IPS-15b (cell line): ENCODE data around the gene RAB5IF.

Experiments used
- H3K27me3 ChIP-seq: one replicate; pipeline ENCODE4 v1.6.1; 2013; ENCODE audit warnings: low read length; ENCODE audit not compliant: control insufficient read depth, insufficient read depth
- H3K36me3 ChIP-seq: one replicate; pipeline ENCODE4 v1.6.1; 2013; ENCODE audit warnings: low read length; ENCODE audit not compliant: control insufficient read depth, insufficient read depth
- H3K4me1 ChIP-seq: one replicate; pipeline ENCODE4 v1.6.1; 2013; ENCODE audit warnings: mild to moderate bottlenecking, low read length; ENCODE audit not compliant: control insufficient read depth, insufficient read depth
- H3K4me3 ChIP-seq: one replicate; pipeline ENCODE4 v1.5.1; 2013; ENCODE audit warnings: low read depth, low read length
- H3K9ac ChIP-seq: one replicate; pipeline ENCODE4 v1.6.1; 2013; ENCODE audit warnings: low read depth, mild to moderate bottlenecking, low read length
- H3K9me3 ChIP-seq: one replicate; pipeline ENCODE4 v1.6.1; 2013; ENCODE audit warnings: mild to moderate bottlenecking, low read length; ENCODE audit not compliant: control insufficient read depth, insufficient read depth

Gene RAB5IF

GRCh38 chr20:36573798-36574365, 31.7 kb upstream of the RAB5IF start:
- peaks cover 6% of the 10 kb centered on the region for H3K4me1 ChIP-seq
- peaks cover 5% of the 10 kb centered on the region for H3K36me3 ChIP-seq
- no peaks in the 10 kb centered on the region for H3K27me3 ChIP-seq
- H3K9ac ChIP-seq: no peak overlapping the region
- no peaks in the 10 kb centered on the region for H3K9me3 ChIP-seq
- H3K4me3 ChIP-seq: peak overlapping the region; percentile 55

DNA sequence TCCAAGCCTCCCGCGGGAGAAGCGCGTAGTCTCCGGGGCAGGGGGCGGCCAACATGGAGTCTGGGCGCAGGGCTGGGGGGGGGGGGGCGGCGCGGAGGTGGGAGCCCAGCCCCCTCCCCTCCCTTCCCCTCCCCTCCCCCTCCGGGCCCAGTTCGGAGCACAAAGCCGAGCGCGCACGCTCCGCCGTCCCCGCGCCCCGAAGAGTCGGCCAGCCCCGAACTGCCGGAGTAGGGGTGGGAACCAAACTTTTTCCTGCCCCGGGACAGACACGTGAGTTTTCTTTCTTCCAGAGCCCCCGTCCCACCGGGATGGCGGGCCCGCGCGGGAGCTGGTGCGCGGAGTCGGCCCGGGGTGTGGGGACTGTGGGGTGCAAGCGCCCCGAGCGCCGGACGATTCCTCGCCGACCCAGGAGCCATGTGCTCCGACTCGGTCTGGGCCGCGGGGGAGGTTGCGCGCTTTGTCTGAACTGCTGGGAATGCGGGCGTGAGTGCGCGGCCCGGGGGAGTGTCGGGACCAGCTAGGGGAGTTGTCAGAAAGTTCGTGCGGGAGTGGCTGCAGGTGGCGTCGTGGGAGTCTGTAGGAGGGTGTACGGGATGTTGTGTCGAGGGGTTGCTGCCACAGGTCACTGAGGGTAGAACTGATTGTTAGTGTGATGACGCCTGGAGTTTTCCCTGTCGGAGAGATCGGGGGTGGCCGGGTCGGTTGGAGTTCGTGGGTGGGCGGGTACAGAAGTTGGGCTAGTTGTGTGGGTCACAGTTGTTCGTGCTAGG, 31.0 kb upstream of the RAB5IF start:
- Histone ChIP-seq H3K9ac (peak overlapping the region; percentile 56), H3K9me3 (no peaks in the 10 kb centered on the region), H3K27me3 (no peaks in the 10 kb centered on the region), H3K36me3 (peaks cover 10% of the 10 kb centered on the region), H3K4me1 (peaks cover 5% of the 10 kb centered on the region), H3K4me3 (peak overlapping the region; percentile 78)

DNA sequence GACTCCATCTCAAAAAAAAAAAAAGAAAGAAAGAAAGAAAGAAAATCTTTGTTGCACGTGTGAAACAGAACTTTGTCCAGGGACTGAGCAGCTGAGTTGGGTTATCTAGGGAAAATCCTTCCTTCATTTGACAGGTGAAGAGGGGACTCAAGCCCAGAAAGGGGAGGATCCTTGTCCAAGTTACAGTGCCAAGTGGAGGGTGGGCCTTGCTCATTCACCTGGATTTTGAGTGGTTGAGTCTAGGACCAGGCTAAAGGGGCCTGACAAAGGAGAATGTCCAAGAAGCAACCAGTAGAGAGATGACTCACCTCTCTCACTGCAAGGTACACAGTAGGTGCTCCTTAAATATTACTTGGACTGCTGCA, 29.5 kb upstream of the RAB5IF start:
- H3K36me3 ChIP-seq: peaks cover 21% of the 10 kb centered on the region
- no peak overlapping the region for H3K4me3 ChIP-seq
- H3K9ac ChIP-seq: no peak overlapping the region
- no peaks in the 10 kb centered on the region for H3K9me3 ChIP-seq
- no peaks in the 10 kb centered on the region for H3K27me3 ChIP-seq
- no peaks in the 10 kb centered on the region for H3K4me1 ChIP-seq

DNA sequence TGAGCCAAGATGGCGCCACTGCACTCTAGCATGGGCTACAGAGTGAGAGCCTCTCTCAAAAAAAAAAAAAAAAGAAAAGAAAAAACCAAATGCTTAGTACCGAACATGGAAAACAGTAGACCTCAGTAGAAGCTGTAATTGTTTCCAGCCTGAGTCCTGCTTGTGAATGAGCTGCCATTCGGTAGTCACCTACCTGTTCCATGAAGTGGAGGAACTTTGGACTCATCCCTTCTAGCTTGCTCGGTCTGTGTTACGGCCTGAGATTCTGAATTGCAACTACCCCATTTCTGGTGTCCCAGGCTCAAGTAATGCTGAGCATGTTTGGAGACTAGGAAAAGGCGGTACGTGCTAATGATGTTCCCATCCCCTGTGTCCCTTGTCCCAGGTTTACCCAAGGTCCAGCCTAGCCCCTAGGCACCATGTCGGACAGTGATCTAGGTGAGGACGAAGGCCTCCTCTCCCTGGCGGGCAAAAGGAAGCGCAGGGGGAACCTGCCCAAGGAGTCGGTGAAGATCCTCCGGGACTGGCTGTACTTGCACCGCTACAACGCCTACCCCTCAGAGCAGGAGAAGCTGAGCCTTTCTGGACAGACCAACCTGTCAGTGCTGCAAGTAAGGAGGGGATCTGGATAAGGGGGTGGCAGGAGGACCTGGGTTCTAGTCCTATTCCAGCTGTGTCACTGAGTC, 27.1 kb upstream of the RAB5IF start:
- Histone ChIP-seq H3K9ac (no peak overlapping the region), H3K27me3 (no peaks in the 10 kb centered on the region), H3K4me3 (no peak overlapping the region), H3K9me3 (no peaks in the 10 kb centered on the region), H3K4me1 (no peaks in the 10 kb centered on the region), H3K36me3 (peaks cover 32% of the 10 kb centered on the region)

GRCh38 chr20:36579996-36580545, 25.5 kb upstream of the RAB5IF start:
- Histone ChIP-seq H3K27me3 (no peaks in the 10 kb centered on the region), H3K36me3 (peaks cover 32% of the 10 kb centered on the region), H3K4me1 (peaks cover 8% of the 10 kb centered on the region), H3K9ac (no peak overlapping the region), H3K4me3 (no peak overlapping the region), H3K9me3 (no peaks in the 10 kb centered on the region)

GRCh38 chr20:36582322-36582721, 23.3 kb upstream of the RAB5IF start:
- Histone ChIP-seq H3K36me3 (peaks cover 32% of the 10 kb centered on the region), H3K9ac (no peak overlapping the region), H3K27me3 (no peaks in the 10 kb centered on the region), H3K9me3 (no peaks in the 10 kb centered on the region), H3K4me1 (peaks cover 23% of the 10 kb centered on the region), H3K4me3 (no peak overlapping the region)

- peaks cover 32% of the 10 kb centered on the region for H3K36me3 ChIP-seq
These were observed 22.8 kb upstream of the RAB5IF start for GRCh38 chr20:36582821-36583220.

DNA sequence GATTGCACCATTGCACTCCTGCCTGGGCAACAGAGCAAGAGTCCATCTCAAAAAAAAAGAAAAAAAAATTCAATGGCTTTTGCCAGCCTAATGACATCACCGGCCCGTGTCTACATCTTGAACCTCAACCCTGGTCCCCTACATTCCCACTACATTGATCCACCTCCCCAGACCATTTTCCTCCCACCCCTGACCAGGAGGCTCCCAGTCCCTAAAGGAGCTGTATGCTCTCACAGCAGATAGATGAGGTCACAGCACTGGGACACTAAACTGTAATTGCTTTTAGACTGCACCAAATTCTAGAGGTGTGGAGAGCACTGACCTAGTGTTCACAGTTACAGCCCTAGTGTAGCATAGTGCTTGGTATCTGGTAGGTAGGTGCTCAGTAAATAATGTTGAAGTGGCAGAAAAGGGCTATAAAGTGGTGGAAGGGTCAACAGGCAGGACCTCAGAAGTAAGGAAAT, 21.5 kb upstream of the RAB5IF start:
- peaks cover 25% of the 10 kb centered on the region for H3K36me3 ChIP-seq
- peak overlapping the region; percentile 39 for H3K9ac ChIP-seq
- no peak overlapping the region for H3K4me3 ChIP-seq
- H3K9me3 ChIP-seq: no peaks in the 10 kb centered on the region
- H3K27me3 ChIP-seq: no peaks in the 10 kb centered on the region
- peaks cover 24% of the 10 kb centered on the region for H3K4me1 ChIP-seq

More at GRCh38 chr20:36582821-36583220, 22.8 kb upstream of the RAB5IF start:
- Histone ChIP-seq H3K9me3 (no peaks in the 10 kb centered on the region), H3K9ac (no peak overlapping the region), H3K4me3 (no peak overlapping the region), H3K27me3 (no peaks in the 10 kb centered on the region), H3K4me1 (peaks cover 24% of the 10 kb centered on the region)

- Histone ChIP-seq H3K4me3 (peak overlapping the region; percentile 30), H3K9ac (no peak overlapping the region), H3K27me3 (no peaks in the 10 kb centered on the region), H3K9me3 (no peaks in the 10 kb centered on the region), H3K4me1 (peaks cover 24% of the 10 kb centered on the region), H3K36me3 (peaks cover 13% of the 10 kb centered on the region)
These were observed 20.0 kb upstream of the RAB5IF start for GRCh38 chr20:36585410-36586125.

DNA sequence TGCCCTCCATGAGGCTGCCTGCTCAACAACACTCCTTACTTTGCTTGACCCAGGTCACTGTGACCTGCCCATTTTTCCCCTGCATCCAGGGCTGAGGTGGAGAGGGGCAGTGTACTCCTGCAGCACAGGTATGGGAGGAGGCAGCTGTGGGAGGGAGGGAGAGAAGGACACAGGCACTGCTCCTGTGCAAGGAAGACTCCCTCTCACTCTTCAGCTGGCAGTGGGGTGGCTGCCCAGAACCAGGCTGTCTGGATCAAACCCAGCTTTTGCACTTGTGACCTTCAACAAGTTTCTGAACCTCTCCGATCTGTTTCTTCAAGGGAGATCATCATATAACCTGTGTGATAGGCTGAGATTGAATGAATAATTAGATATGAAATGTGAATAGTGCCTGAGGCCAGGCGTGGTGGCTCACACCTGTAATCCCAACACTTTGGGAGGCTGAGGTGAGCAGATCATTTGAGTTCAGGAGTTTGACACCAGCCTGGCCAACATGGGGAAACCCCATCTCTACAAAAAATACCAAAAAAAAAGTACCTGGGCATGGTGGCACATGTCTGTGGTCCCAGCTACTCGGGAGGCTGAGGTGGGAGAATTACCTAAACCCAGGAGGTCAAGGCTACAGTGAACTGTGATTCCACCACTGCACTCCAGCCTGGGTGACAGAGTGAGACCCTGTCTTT, 18.1 kb upstream of the RAB5IF start:
- H3K4me1 ChIP-seq: peaks cover 30% of the 10 kb centered on the region
- no peak overlapping the region for H3K9ac ChIP-seq
- H3K4me3 ChIP-seq: no peak overlapping the region
- no peaks in the 10 kb centered on the region for H3K9me3 ChIP-seq
- peaks cover 3% of the 10 kb centered on the region for H3K36me3 ChIP-seq
- H3K27me3 ChIP-seq: no peaks in the 10 kb centered on the region

- H3K36me3 ChIP-seq: peaks cover 7% of the 10 kb centered on the region
These were observed 14.3 kb upstream of the RAB5IF start for GRCh38 chr20:36591281-36591680.

More at GRCh38 chr20:36591281-36591680, 14.3 kb upstream of the RAB5IF start:
- H3K4me1 ChIP-seq: peaks cover 18% of the 10 kb centered on the region
- no peaks in the 10 kb centered on the region for H3K27me3 ChIP-seq
- no peak overlapping the region for H3K9ac ChIP-seq
- no peak overlapping the region for H3K4me3 ChIP-seq
- no peaks in the 10 kb centered on the region for H3K9me3 ChIP-seq
